NCI-H1417 treated with DMSO at 0.1 percent for 48 hours (cell line): Measurements from ENCODE around the gene DIPK1C.

Experiments
- DNase-seq: peaks from one replicate; lab custom pipeline; 2025; lab: John Stamatoyannopoulos, UW

DIPK1C gene

GRCh38 chr18:74387383-74387782 is 69.7 kb downstream of the DIPK1C start:
- DNase-seq, result no peak
